HG03039 (cell line): ENCODE results near the gene DOLPP1.

Experiments
- ATAC-seq: cut with Tn5 transposase; IDR thresholded peaks from one replicate; pipeline ENCODE4 v1.9.1; 2021; ENCODE audit warnings: mild to moderate bottlenecking, moderate library complexity; ENCODE audit not compliant: unreplicated experiment

Gene DOLPP1

DNA sequence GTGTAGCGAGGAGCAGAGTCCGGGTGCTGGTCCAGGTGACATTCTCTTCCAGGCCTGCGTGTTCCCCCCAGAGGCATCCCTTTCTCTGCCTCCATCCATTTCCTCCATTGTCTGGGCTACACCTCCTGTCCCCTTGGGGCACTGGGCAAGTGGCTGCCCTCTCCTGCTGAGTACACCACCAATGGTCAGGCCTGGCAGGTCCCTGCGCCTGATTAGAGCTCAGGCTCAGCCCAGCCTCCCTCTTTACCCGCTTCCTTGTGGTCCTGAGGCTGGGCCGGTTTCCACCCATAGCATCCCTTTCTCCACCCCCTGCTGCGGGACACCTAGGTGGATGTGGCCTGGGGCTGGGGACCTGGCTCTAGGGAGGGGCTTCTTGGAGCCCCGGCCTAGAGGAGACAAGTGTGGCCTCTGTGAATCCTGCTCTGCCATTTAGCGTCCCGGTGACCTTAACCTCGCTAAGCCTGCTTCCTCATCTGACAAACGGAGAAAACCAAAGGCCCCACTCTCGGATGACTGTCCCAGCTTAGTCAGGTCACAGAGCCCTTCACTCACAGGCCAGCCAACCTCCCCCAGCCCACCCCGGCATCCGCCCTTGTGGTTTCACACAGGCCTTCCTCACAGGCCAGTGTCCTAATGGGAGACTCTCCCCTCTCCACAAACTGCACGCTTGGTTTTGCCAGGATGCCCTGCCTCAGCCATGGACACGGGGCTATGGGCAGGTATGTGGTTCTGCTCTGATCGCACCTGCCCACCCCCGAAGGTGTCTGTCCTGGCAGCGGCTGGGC lies 12.9 kb downstream of the DOLPP1 start:
- no peak for ATAC-seq

DNA sequence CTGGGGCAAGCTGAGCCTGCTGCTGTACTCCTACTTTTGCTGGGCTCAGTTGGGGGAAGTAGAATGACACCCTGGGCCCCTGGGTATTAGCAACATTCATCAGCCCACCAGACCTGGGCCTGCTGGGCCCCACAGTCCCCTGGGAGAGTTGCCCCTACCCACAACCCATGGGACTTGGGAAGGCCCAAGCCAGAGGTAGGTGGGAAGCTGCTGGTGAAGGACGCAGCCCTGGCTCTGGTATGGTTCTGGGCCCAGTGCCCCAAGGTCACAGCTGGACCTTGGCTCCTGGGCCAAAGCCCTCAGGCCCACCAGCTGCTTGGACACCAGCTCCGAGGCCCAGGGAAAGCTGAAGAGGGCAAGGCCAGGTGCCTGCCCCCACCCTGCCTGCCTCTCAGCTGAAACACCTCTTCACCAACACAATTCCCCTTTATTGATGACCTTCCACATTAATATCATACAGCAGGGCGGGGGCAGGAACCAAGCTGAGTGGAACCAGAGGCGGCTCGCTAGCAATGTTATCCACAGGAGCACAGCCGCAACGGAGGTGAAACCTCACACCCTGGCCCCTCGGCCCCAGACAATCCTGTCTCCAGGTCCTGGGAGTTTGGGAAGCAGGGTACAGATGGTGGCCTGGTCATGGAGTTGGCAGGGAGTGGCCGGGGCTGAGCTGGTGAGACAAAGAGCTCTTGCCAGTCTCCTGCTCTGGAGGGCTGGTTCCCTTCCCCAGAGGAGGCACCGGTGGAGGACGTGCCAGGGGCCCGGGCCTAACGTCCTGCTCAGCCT lies 13.7 kb downstream of the DOLPP1 start:
- ATAC-seq, result no peak

DNA sequence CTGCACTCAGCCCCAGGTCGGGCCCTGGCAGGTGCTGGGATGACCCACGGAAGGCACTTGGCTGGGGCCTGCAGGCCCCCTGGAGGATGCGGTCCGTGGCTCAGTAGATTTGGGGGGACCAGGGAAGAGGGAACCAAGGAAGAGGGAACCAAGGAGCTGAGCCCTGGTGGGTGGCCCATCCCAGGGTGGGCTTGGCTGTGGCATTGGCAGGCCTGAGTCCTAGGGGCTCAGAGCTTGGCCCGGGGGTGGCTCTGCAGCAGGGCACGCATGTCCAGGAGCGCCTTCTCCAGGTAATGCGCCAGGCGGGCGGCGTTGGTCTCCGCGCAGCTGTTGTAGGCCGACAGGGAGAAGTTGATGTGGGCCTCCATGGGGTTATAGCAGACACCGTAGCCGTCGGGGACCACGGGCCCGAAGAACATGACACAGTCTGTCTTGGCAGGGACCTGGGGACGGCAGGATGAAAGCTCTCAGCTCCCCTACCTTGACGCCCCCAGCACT lies 14.3 kb downstream of the DOLPP1 start:
- ATAC-seq, result no peak

DNA sequence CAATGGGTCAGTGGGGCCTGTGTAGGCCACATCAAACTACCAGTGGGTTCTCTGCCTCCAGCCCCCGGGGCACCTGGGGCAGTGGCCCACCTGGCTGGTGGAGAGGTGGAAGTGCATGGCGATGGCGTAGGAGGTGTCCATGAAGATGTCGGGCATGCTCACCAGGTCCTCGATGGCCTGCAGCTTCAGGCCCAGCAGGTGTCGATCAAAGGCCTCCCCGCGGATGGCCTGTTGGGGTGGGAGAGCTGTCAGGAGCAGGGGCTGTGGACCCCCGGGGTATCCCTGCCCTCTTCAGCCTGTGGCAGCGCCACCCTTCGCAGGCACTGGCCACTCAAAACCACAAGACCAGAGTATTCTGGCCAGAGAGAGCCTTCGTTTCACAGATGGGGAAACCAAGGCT lies 15.0 kb downstream of the DOLPP1 start:
- ATAC-seq, result no peak

DNA sequence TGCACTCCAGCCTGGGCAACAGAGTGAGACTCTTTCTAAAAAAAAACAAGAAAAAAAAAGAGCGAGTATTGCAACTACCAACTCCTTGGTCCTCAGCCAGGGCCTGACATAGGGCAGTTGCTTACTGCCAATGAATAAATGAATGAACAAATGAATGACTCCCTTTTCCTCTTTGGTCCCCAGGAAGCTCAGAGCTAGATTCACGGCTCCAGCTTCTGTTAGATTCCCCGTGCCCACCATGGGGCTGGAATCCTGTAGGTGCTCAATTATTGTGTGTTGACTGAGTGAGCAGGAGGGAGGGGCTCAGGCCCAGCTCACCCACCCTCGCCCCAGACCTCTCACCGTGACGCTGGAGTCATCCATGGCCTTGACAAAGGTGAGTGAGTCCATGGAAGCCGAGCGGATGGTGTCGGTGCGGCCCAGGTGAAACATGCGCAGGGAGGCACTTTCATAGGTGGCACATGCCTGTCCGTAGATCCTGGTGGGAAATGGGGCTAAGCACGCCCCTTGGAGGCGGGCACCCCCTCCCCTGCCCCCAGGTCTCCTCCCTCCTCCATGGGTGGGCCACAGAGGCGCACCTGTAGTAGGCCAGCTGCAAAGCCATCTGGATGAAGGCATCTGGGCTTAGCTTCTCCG lies 16.9 kb downstream of the DOLPP1 start:
- ATAC-seq, result no peak

DNA sequence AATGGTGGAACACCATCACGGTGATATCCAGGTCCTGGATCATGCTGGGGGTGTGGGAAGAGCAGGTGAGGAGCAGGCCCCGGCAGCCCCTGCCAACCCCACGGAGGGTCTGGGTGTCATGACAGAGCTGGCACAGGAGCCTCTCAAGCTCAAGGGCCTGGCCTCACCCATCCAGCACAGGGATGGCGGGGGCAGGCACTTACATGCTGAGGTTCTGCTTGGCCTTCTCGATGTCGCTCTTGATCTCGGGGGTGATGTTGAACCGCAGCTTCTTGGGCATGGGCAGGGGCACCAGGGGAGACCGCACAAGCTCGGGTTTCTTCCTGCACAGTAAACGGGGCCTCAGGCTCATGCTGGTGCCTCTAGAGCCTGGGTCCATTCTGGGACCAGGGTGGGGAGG lies 17.4 kb downstream of the DOLPP1 start:
- ATAC-seq, result no peak

DNA sequence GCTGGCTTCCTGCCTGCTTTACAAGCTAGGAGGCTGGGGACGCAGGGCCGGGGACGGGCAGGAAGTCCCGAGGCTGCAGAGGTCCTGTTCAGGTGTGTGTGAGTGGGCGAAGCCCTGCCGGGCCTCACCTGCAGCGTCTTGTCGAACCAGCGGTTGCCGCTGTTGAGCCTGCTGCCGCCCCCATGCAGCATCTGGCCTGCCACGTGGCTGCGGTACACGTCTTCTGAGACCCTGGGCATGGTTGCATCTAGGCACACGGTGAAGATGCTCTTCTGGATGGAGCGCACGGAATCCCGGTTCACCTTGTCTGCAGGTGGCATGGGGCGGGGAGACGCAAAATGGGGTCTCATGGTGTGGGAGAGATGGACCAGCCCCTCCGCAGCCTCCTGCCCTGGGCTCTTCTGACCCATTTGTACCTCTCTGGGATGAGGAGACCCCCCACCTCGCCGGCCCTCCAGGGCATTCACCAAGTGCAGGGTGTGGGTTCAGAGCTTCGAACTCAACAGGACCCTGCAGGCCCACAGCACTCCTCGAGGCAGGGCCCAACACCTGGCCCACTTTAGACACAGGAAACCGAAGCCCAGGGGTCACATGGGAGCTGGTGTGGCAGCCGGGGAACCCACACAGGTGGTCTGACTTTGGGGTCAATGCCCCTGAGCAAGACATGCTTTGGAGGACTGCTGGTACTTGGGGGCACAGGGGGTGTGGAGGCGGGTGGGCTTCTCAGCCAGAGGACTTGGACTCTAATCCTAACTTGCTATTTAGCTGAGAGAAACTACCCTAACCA lies 19.7 kb downstream of the DOLPP1 start:
- no peak for ATAC-seq

DNA sequence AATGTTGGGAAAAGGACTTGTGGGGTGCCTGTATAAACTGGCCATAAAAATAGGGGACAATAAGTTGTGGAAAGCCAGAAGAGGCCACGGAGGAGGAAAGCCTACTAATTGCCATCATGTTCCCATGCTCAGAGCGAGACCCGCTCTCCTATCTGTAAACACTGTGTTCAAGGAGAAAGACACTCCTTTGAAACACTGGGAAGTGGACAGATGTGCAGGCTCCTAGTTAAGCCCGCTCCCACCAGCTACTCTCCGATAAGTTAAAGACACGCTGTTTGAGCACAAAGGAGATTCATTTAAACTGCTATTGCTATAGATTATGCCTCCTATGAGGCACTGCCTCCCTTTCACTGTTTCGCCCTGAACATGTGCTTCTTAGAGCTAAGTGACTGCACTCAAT lies 20.4 kb downstream of the DOLPP1 start:
- no peak for ATAC-seq

DNA sequence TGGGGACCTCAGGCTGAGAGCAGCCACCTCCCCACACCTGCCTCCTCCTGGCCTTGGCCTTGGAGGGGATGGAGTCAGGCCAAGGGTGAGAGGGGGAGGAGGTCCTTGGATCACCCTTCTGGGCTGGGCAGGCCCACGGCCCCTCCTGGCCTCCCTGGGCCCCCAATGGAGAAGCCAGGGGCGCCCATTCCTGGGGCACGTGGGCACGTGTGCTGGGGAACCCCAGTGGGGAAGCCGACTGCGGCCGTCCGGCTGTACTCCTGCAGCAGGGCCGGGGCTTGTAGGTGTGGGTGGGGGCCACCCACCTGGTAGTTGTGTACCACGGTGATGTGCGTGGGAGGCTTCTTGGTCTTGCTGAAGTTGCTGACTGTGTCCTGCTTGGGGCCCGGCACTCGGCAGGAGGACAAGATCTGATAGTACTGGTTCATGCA lies 21.2 kb downstream of the DOLPP1 start:
- ATAC-seq, result no peak

DNA sequence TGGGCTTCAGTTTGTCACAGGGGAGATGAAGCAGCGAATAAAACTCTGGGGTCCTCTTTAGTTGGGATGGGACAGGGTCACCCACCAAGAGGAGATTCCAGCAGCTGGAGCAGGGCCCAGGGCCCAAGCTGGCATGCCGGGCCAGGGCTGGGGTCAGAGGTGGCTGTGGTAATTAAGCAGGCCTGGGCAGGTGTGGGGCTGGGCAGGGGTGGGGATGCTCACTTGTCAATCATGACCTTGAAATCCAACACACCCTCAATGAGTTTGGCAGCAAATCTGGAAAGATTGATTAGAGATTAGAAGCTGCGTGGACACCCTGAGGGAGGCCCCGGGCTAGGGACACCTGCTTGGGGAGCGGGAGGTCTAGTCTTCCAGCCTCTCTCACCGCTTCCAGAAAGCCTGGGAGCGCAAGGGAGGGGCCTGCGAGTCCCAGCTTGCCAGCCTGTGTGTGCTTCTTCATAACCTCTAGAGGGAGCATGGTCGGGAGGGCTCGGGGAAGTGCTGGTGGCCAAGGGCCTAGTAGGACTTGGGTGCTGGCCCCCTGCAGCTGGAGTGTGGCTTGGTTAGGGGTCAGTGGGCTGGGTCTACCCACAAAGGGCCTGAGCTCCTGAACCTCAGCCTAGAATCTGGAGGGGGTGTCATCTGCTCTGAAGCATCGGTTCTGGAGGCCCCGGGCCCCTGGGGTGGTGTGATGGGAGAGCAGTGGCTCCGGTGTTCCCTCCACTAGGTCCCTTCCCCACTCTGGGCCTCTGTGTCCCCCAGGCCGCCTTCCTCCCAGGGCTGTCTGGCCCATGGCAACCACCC lies 22.1 kb downstream of the DOLPP1 start:
- ATAC-seq, result no peak

DNA sequence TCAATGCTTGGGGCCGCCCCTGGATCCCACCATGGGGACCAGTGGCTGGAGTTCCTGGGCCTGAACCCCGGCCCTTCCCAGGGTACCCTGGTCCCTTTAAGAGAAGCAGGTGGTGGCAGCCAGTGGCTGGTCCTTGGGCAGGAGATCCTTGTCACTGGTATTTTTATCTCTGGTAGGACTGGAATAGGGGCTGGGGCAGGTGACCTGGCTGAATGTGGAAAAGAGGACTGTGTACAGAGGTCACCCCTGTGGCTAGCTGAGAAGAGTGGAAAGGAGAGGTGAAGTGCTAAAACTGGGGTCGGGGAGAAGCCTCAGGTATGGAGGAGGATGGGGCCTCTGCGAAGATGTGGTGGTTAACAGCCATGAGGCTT lies 22.7 kb downstream of the DOLPP1 start:
- ATAC-seq, result no peak

DNA sequence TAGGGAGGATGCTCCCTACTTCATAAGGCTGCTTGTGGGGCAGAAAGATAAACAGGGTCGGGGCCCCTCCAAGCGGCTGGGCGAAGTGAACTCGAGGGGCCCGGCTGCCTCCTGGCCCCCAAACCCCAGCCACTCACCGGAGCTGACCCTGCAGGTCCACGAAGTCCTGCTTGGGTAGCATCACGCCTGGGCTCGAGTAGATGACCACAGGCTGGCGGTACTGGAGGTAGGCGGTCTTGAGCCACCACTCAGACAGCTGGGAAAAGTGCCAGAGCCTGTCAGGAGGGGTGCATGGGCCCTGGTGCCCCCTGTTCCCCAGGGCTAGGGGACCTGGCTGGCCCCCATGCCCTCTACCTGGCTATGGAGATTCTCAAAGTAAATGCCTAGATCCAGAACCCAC lies 23.1 kb downstream of the DOLPP1 start:
- ATAC-seq, result no peak

DNA sequence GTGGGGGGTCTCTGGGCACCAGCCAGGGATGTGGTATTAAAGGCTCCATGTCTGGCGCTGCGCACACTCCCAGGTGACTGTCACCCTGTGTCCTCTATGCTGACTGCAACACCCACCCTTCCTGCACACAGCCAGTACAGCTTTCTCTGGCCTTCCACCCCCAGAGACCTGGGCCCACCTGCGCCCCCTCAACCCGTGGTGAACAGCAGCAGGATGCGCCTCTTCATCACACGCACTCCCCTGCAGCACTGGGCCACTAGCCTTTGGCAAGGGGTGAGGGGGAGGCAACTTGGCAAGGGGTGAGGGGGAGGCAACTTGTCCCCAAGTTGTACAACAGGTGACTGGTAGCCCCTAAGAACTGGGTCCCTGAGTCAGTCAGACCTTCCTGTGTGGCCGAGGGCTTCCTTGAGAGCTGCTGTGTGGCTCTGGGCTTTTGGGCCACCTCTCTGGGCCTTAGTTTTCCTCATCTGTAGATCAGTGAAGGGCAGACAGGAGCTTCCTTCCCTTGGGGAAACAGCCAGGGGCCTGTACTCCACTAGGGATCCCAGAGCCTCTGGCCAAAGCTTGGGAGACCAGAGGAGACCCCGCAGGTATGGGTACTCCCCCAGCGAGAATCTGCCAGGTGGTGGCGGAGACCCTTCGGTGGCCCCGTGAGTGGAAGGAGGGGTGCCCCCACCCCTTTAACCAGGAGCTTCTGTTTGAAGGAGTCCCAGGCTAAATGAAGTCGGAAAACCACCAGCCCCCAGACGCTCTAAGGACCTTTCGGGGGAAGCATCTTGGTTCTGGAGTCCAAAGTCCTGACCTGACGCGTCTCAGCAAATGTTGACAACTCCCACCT lies 25.2 kb downstream of the DOLPP1 start:
- no peak for ATAC-seq

DNA sequence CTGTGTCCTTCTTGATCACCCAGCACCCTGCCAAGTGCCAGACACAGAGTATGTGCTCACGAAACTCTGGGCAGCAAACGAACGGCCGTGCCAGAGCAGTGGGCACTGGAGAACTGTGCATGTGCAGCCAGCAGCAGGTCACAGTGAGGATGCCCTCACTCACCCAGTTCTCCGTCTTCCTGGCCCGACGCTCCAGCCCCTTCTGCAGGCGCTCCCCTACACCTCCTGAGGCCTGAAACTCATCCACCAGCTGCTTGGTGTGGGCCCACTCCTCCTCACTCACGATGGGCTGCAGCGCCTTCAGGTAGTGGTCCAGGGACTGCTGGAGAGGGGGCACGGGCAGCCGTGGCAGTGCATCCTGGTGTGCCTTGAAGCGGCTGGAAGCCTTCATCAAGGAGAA lies 26.7 kb downstream of the DOLPP1 start:
- no peak for ATAC-seq

DNA sequence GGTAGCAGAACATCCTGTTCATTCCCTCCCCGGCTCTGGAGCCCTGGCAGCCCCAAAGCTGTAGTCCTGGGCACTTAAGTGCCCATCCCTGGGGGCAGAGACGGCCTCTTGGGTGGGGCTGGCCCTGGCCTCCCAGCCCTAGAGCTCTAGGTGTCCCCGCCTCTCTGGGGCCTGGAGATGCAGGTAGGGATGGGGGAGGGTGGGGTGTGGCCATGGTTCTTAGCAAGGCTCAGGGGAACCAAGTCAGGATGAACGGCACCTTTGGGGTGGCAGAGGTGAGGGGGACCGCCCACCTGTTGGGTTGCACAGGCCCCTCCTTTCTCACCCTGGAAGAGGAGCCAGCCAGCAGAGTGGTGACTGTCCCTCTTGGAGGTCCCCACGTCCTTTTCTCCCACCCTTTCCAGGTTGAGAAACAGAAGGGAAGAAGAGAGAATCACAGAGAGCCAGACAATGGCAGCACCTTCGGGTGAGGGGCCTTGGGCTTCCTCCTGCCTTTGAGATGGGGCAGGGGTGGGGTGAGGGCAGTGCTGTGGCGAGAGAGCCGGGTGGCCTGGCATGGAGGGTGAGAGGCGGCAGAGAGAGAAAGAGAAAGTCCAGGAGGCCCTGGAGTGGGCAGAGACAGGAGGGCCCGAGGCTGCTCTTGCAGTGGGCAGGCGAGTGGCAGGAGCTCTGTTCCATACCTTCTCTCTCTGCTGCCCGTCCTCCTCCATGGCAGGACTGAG lies 27.3 kb downstream of the DOLPP1 start:
- no peak for ATAC-seq

DNA sequence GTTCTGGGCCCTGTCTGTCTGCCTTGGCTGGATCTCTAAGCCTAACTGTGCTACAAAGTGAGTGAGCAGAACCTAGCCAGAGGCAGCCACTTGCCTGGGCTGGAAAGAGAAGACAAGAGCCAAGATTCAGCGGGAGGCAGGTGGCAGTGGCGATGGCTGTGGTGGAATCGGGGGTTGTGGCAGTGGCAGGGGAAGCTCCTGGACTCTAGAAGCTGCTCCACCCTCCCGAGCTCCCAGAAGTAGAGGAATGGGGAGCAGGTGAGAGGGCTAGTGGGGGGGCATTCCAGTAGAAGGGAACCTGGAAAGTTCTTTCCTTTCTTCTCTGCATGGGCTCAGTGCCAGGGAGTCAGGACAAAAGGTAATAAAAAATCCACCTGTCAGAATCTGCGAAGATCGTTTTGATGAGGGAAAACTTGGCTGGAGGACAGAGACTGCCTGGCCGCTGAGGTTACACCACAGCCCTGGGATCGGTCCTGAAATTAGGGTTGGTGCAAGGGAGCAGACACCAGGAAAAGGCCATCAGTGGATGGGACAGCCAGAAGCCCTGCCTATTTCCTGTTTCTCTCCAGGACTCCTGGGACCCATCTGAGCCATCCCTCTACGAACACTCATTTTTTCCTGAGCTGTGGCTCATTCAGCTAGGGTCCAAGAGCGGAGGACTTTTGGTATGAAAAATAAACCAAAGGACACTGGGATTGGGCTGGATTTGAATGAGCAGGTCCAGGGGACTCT lies 28.1 kb downstream of the DOLPP1 start:
- no peak for ATAC-seq

DNA sequence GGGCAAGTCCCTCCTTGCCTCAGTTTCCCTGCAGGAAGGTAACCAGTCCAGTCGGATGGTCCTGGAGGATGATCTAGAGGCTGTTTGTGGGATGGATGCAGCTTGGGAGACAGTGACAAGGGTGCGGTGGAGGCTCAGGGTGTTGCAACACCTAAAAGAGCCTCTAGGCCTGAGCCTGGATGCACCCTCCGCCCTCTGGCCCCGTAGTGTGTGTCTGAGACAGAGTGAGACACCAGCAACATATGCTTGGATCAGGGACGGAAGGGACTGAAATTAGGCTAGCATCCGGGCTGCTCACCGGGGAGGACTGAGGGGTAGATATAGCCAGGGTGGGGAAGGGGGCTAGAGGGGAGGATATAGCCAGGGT lies 28.6 kb downstream of the DOLPP1 start:
- ATAC-seq, result no peak
